ENCODE results near the gene BARHL1.

Gene BARHL1

GRCh38 chr9:132587592-132587955 is 5.2 kb downstream of the BARHL1 start:
- DNase-seq (ENCODE audit: low read depth): no peak

- DNase-seq (ENCODE audit: low read depth): no peak
Measured at GRCh38 chr9:132588098-132588497, 5.7 kb downstream of the BARHL1 start.

GRCh38 chr9:132588501-132589147 is 6.2 kb downstream of the BARHL1 start:
- DNase-seq (ENCODE audit: low read depth): no peak

- no peak for DNase-seq (ENCODE audit: low read depth)
Measured at GRCh38 chr9:132589148-132590036, 7.0 kb downstream of the BARHL1 start.

DNA sequence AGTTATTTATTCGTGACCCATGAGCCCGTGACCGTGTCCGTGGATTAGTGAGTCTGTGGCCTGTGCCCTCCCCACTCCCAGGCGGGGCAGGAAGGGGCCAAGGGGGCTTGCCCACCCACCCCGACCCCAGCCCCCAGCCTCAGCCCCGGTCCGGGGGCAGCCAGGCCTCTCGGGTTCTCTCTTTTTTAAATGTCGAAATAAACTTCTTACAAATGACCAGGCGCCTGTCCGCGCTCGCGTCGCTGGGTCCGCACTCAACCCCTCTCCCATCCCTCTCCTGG is 7.6 kb downstream of the BARHL1 start:
- DNase-seq (ENCODE audit: low read depth): no peak

GRCh38 chr9:132590318-132591182 is 8.1 kb downstream of the BARHL1 start:
- DNase-seq (ENCODE audit: low read depth): no peak

GRCh38 chr9:132591244-132591643 is 8.8 kb downstream of the BARHL1 start:
- no peak for DNase-seq (ENCODE audit: low read depth)

DNA sequence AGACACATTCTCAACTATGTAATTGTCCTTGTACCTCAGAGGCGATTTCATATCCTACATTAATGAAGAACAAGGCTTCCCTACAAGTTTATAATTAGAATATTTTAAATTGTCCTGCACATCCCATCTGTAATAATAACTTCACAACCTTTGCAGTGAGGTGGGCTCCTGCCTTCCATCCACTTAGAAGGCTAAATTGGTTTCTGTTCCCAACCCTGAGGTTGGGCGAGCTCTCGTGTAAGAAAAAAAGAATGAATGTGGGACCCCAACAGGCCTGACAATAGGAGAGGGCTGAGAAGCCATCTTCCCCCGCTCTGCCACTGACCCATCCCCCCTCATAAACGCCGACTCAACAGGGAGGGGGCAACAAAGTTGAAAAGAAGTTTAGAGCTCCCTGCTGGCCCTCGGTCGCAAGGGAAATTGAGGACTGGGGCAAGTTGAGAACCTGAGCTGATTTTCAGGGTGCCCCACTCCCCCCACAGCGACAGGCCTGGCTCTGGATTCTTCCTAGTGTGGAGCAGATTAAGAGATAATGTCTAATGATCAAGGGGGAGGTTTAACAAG is 9.4 kb downstream of the BARHL1 start:
- no peak for DNase-seq (ENCODE audit: low read depth)

- no peak for DNase-seq (ENCODE audit: low read depth)
Measured at GRCh38 chr9:132592451-132592850, 10.0 kb downstream of the BARHL1 start.

DNA sequence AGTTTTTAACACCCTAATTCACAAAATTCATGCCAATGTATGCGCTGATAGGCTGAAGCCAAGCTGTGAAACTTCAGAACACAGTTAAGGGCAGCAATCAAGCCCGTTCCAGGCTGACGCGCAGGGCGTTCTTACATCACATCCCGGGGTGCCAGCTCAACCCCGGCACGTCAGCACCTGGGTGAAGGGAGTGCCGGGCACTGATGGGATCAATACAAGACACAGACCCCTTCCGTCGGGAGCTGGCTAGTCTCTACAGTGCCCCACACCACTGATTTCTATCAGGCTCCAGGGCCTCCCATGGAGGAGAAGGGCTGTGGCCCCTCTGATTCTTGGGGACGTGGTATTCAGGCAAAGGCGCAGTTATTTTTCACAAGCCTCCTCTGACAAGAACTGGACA is 12.0 kb downstream of the BARHL1 start:
- no peak for DNase-seq (ENCODE audit: low read depth)

- DNase-seq (ENCODE audit: low read depth): no peak
Measured at GRCh38 chr9:132595319-132595718, 12.9 kb downstream of the BARHL1 start.

- no peak for DNase-seq (ENCODE audit: low read depth)
Measured at GRCh38 chr9:132596200-132596599, 13.8 kb downstream of the BARHL1 start.

GRCh38 chr9:132597073-132597775 is 14.8 kb downstream of the BARHL1 start:
- DNase-seq (ENCODE audit: low read depth): no peak

DNA sequence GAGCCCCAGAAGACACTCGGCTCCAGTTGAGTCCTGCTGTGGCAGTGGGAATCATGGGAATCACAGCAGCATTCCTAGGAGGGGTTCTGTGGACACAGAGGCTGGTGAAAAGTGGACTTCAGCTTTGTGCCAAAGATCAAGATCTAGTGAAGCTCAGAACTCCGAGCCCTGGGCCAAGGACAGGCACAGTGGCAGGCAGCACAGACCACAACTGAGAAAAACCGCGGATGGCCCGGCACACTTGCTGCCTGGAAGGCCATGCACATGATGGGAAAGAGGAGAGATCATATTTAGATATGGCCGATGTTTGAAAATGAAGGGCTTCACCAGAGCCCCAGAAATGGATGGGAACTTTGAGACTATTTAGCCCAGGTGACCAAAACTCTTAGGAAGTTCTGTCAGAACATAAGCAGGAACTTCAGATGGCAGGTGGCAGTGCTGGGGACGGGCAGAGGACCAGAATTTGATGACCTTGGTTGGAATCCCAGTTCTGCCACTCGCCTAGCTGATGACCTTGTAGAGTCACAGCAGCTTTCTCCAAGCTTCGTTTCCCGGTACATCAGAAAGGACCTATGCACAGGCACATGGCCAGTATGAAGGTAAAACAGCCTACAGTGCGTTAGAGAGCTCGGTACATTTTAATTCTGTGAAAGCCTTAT is 18.0 kb downstream of the BARHL1 start:
- no peak for DNase-seq (ENCODE audit: low read depth)

DNA sequence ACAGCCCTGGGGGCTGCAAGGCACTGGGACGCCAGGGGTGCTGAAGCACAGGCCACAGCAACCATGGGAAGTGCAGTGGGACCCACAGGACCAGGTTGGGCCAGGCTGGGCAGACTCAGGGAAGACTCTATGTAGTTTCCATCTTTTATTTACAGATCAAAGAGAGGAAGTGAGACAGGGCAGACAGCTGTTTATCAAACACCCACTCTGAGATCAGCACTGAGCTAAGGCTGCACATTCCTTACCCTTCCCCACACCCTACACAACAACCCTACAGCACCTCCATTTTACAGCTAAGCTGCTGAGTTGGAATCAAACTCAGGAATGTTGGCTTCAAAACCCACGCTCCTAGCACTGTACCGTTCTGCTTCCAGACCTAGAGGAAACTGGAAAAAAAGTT is 19.8 kb downstream of the BARHL1 start:
- DNase-seq (ENCODE audit: low read depth): no peak

GRCh38 chr9:132605387-132605786 is 23.0 kb downstream of the BARHL1 start:
- no peak for DNase-seq (ENCODE audit: low read depth)

- no peak for DNase-seq (ENCODE audit: low read depth)
Measured at GRCh38 chr9:132606066-132606465, 23.7 kb downstream of the BARHL1 start.

- DNase-seq (ENCODE audit: low read depth): no peak
Measured at GRCh38 chr9:132609184-132609583, 26.8 kb downstream of the BARHL1 start.

GRCh38 chr9:132609829-132610228 is 27.4 kb downstream of the BARHL1 start:
- no peak for DNase-seq (ENCODE audit: low read depth)

GRCh38 chr9:132610661-132611060 is 28.3 kb downstream of the BARHL1 start:
- DNase-seq (ENCODE audit: low read depth): no peak

DNA sequence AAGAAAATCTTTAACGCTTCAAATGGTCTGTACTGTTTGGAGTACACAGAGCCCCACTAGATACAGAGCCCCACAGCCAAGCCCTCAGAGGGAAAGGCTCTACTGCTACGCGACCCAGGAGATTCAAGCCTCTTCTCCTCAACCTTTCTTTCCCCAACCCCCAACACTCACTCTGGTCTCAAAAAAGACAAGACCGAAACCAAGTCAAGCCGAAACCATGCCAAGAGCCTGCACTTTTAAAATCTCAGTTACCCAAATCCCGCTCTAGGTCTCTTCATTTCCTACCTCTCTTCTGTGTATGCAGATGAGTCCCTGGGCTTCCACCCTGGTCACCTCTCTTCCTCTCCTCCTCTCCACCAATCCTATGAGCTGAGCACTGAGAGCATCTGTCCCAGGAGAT is 31.9 kb downstream of the BARHL1 start:
- no peak for DNase-seq (ENCODE audit: low read depth)
